HG02763 (cell line): ENCODE results near the gene ZSWIM1.
"Not testable (repeated sequence)": the region's sequence is repeated elsewhere in the genome, so short reads cannot be mapped to it uniquely, and the experiment has no call there.

Experiments used
- ATAC-seq: cut with Tn5 transposase; IDR thresholded peaks from one replicate; pipeline ENCODE4 v1.9.1; 2021; ENCODE audit warnings: mild to moderate bottlenecking, moderate library complexity; ENCODE audit not compliant: unreplicated experiment

ZSWIM1 gene

GRCh38 chr20:45925821-45926506 lies 44.9 kb downstream of the ZSWIM1 start:
- ATAC-seq = no peak

GRCh38 chr20:45926731-45927070 lies 45.7 kb downstream of the ZSWIM1 start:
- no peak for ATAC-seq

DNA sequence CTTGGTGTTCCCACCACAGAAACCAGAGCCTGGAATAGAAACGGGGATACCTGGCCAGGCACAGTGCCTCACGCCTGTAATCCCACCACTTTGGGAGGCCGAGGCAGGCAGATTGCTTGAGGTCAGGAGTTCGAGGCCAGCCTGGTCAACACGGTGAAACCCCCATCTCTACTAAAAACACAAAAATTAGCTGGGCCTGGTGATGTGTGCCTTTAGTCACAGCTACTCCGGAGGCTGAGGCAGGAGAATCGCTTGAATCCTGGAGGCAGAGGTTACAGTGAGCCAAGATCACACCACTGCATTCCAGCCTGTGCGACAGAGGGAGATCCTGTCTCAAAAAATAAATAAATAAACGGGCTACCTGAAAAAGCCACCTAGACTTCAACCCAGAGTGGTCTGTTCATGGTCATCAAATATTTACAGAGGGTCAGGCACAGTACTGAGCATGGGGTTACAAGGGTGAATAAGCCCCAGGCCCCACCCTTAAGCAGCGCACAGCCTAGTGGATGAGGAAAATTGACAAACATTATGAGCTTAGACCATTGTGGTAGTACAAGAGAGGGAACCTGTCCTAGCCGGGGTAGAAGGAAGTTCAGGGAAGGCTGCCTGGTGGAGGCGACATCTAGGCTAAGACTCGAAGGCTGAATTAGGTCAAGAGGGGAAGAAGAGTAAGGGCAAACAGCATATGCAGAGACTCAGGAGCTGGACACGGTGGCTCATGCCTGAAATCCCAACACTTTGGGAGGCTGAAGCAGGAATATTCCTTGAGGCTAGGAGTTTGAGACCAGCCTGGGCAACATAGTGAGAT lies 46.2 kb downstream of the ZSWIM1 start:
- ATAC-seq = no peak

- ATAC-seq = not testable (repeated sequence)
Observed at GRCh38 chr20:45931680-45932079, 50.7 kb downstream of the ZSWIM1 start.

DNA sequence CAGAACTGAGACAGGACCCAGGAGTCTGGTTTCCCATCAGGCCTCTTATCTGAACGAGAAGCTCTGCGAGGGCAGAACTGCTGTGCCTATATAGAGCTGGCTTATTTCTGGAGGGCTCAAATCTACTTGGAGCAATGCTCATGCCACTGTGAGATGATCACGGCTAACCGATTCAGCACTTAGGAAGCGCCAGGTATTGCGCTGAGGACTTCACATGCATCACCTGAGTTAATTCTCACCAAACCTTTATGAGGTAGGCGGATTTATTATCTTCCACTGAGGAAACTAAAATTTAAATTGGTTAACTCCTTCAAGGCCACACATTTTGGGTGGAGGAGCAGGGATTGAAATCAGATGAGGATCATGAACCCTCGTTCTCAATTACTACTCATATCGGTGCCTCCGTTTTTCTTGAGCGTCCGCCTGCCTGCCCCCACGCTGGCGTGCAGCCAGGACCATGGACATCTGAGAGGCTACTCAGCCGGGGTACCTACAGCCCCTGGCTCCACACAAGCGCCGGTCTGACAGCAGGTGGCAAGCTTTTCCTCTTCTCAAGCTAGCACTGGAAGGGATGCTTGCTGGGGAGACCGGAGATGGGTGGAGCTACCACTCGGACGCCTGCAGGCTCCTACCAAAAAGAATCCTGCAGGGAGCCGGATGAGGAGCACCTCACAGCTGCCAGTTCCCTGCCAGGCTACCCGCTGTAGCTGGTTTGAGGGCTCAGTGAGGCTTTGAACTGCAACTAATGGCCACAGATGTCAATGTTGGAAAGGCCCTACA lies 52.4 kb downstream of the ZSWIM1 start:
- ATAC-seq = no peak

- ATAC-seq = peak; percentile 11
Observed at GRCh38 chr20:45934046-45934585, 53.1 kb downstream of the ZSWIM1 start.
